CD4-positive, alpha-beta T cell (primary cell): ENCODE data around the gene AP1G1. TPM values are rescaled to one million over a fixed set of nuclear protein-coding genes. Genes with fewer than 3 reads are reported as not detected.
A peak's percentile ranks its signal among the peaks of the same experiment; 100 is the strongest.
"Not testable (repeated sequence)": the region's sequence is repeated elsewhere in the genome, so short reads cannot be mapped to it uniquely, and the experiment has no call there.

Experiments used
- ATAC-seq: fragments of 200-7000 bp; cut with Tn5 transposase; one replicate; pipeline ENCODE4 v1.10.0; 2022; ENCODE audit warnings: mild to moderate bottlenecking; ENCODE audit not compliant: poor library complexity
- CTCF ChIA-PET: fragments of 350-600 bp; sonication (Branson Sonifier 250); formaldehyde crosslinking; loops from one replicate; lab custom pipeline; 2021; ENCODE audit warnings: antibody characterized with exemption, inconsistent platforms; lab: Charles Lee
- POLR2A ChIA-PET: fragments of 350-600 bp; sonication (Branson Sonifier 250); formaldehyde crosslinking; loops from one replicate; lab custom pipeline; 2021; ENCODE audit warnings: antibody characterized with exemption, inconsistent platforms; lab: Charles Lee
- DNase-seq, 14 experiments: peaks; one replicate each; pipeline ENCODE4 v3.0.0-alpha.2; 2013 to 2020; ENCODE audit warnings: mixed read lengths in 2 of 14
- H3K27ac ChIP-seq, 2 donors: one replicate each; pipeline versions ENCODE4 v1.5.1 to v1.7.0; 2013; ENCODE audit warnings: low read length in 2 of 2, low read depth in 1 of 2, mild to moderate bottlenecking in 1 of 2
- H3K27me3 ChIP-seq, 2 experiments: 1 replicate in 1 of 2; 2 replicates in 1 of 2; pipeline versions ENCODE4 v1.6.1 to v1.7.0; 2013; ENCODE audit warnings: low read length in 2 of 2, control low read depth in 1 of 2, mild to moderate bottlenecking in 1 of 2, moderate library complexity in 1 of 2; ENCODE audit not compliant: insufficient read depth in 2 of 2, control insufficient read depth in 1 of 2
- H3K36me3 ChIP-seq: one replicate; pipeline ENCODE4 v1.6.1; 2013; ENCODE audit warnings: low read length, control low read depth; ENCODE audit not compliant: insufficient read depth
- H3K4me1 ChIP-seq: one replicate; pipeline ENCODE4 v1.6.1; 2013; ENCODE audit warnings: low read length, control low read depth; ENCODE audit not compliant: insufficient read depth
- H3K4me3 ChIP-seq: one replicate; pipeline ENCODE4 v1.5.1; 2013; ENCODE audit warnings: mild to moderate bottlenecking, low read length, moderate library complexity
- H3K9me3 ChIP-seq, 2 experiments: 1 replicate in 1 of 2; 2 replicates in 1 of 2; pipeline versions ENCODE4 v1.6.1 to v1.7.0; 2013; ENCODE audit warnings: low read length in 2 of 2, mild to moderate bottlenecking in 2 of 2, control low read depth in 1 of 2, moderate library complexity in 1 of 2; ENCODE audit not compliant: control insufficient read depth in 1 of 2, insufficient read depth in 1 of 2
- H3K27ac Mint-ChIP-seq: one replicate; pipeline ENCODE4 v1.8.0; 2020; ENCODE audit warnings: mixed read lengths
- H3K27me3 Mint-ChIP-seq: one replicate; pipeline ENCODE4 v1.8.0; 2021; ENCODE audit warnings: mixed read lengths
- H3K36me3 Mint-ChIP-seq: one replicate; pipeline ENCODE4 v1.8.0; 2021; ENCODE audit warnings: low read depth, mixed read lengths
- H3K4me1 Mint-ChIP-seq: one replicate; pipeline ENCODE4 v1.8.0; 2021; ENCODE audit warnings: low read depth, mixed read lengths
- H3K4me3 Mint-ChIP-seq: one replicate; pipeline ENCODE4 v1.8.0; 2020; ENCODE audit warnings: mild to moderate bottlenecking, mixed read lengths
- H3K9me3 Mint-ChIP-seq: one replicate; pipeline ENCODE4 v1.8.0; 2020; ENCODE audit warnings: mixed read lengths
- intact Hi-C, 2 experiments: fragments of 100-400 bp; cut with DNase I in 1 of 2; cut with micrococcal nuclease in 1 of 2; formaldehyde crosslinking; loops; one replicate each; pipeline versions ENCODE4 v1.15.1 to v1.9.0; 2023 to 2025; cut with DNase I, micrococcal nuclease
- total RNA-seq, 174 experiments: library from RNA in 2 of 174; stranded (reverse) in 2 of 174; gene quantifications; one replicate each; pipeline ENCODE4 v1.2.3 and lab custom pipeline; 2021 to 2026
- TF ChIP-seq, protein P1 (sequence below): fragments of 200-600 bp; IDR thresholded peaks from one replicate; pipeline ENCODE4 v1.8.0; 2022; ENCODE audit warnings: antibody characterized with exemption, mild to moderate bottlenecking

Gene AP1G1
- total RNA-seq, 2 experiments from 2014 or later: 171 to 175 TPM

DNA sequence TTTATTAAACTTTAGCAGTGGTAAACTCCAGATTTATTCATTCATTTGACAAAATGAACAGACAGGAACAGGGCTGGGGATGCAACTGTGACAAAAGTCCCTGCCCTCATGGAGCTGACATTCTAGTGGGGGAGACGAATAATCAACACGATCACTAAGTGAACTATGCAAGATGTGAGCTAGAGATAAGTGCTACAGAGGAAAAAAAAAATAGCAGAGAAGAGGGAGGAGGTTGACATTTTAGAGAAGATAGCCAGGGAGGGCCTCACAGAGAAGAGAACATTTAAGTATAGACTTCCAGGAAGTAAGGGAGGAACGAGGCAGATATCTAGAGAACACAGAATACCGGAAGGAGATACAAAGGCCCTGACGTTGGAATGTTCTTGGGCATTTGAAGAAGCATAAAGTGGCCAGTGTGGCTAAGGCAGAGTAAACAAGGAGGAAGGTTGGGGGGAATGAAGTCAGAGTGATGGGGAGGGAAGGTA is 17.9 kb upstream of the AP1G1 start:
- Mint-ChIP-seq H3K27me3 (no peaks in the 10 kb centered on the region), H3K4me1 (peaks cover 5% of the 10 kb centered on the region), H3K27ac (no peak overlapping the region), H3K4me3 (no peak overlapping the region), H3K36me3 (no peaks in the 10 kb centered on the region), H3K9me3 (no peaks in the 10 kb centered on the region)
- Histone ChIP-seq H3K9me3 (no peaks in the 10 kb centered on the region), H3K27ac (no peak overlapping the region), H3K4me1 (no peaks in the 10 kb centered on the region), H3K4me3 (no peak overlapping the region), H3K36me3 (no peaks in the 10 kb centered on the region), H3K27me3 (no peaks in the 10 kb centered on the region)
- no peak for ATAC-seq
- CTCF ChIA-PET: no interaction called here
- POLR2A ChIA-PET: no interaction called here
- intact Hi-C loops: no loop called here
- no peak for DNase-seq
- TF ChIP-seq, protein P1, sequence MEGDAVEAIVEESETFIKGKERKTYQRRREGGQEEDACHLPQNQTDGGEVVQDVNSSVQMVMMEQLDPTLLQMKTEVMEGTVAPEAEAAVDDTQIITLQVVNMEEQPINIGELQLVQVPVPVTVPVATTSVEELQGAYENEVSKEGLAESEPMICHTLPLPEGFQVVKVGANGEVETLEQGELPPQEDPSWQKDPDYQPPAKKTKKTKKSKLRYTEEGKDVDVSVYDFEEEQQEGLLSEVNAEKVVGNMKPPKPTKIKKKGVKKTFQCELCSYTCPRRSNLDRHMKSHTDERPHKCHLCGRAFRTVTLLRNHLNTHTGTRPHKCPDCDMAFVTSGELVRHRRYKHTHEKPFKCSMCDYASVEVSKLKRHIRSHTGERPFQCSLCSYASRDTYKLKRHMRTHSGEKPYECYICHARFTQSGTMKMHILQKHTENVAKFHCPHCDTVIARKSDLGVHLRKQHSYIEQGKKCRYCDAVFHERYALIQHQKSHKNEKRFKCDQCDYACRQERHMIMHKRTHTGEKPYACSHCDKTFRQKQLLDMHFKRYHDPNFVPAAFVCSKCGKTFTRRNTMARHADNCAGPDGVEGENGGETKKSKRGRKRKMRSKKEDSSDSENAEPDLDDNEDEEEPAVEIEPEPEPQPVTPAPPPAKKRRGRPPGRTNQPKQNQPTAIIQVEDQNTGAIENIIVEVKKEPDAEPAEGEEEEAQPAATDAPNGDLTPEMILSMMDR: no peak

DNA sequence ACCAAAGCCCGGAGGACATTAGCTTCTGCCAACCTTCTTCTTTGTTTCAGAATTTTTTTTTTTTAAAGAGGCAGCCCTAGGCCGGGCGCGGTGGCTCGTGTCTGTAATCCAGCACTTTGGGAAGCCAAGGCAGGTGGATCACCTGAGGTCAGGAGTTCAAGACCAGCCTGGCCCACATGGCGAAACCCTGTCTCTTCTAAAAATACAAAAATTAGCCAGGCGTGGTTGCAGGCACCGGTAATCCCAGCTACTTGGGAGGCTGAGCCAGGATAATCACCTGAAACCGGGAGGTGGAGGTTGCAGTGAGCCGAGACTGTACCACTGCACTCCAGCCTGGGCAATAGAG is 8.5 kb upstream of the AP1G1 start:
- DNase-seq, H3K27me3 ChIP-seq, H3K36me3 Mint-ChIP-seq, H3K9me3 ChIP-seq, H3K27me3 Mint-ChIP-seq, ATAC-seq, H3K27ac ChIP-seq, H3K9me3 Mint-ChIP-seq, H3K36me3 ChIP-seq, H3K4me3 ChIP-seq, intact Hi-C loops: not testable (repeated sequence)
- Mint-ChIP-seq H3K4me1 (peaks cover 12% of the 10 kb centered on the region), H3K4me3 (peak overlapping the region; percentile 34), H3K27ac (peak overlapping the region; percentile 80)
- ChIA-PET CTCF (interaction anchor here (0.7 to 1.9 kb wide), 3 partner anchors 9 to 84 kb away, joined by 3 to 5 read pairs (median 4); partner anchors contain the start of gene AP1G1), POLR2A (interaction anchor here (1.3 to 2.4 kb wide), 3 partner anchors 9 to 67 kb away, joined by 4 to 12 read pairs (median 4); partner anchors contain the start of genes AP1G1 and ZNF821)
- peaks cover 16% of the 10 kb centered on the region for H3K4me1 ChIP-seq

DNA sequence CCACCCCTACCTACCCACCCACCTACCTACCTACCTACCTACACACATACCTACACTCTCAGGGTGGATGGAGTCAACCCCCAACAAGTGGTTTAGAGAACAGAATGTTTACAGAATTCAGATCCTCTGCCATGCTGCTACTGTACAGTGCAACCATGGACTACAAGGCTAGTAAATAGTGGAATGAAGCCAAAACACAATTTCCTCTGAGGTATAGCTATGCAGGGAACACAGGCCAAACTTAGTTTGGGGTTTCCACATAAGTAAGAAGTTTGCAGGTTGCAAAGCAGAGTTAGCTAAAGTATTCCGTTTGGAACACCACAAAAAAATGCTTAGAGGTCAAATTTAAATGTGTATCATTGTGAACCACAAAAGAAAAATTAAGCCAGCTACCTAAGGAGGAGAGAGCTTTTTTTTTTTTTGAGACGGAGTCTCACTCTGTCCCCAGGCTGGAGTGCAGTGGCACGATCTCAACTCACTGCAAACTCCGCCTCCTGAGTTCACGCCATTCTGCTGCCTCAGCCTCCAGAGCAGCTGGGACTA is 2.7 kb upstream of the AP1G1 start:
- peak in 3 of 14 experiments; percentile 56 to 58 (median 57) for DNase-seq
- no peaks in the 10 kb centered on the region for H3K9me3 Mint-ChIP-seq
- H3K36me3 Mint-ChIP-seq: peaks cover 17% of the 10 kb centered on the region
- TF ChIP-seq, protein P1: no peak
- ATAC-seq: peak; percentile 21
- peaks cover 41% of the 10 kb centered on the region for H3K4me1 Mint-ChIP-seq
- Histone ChIP-seq H3K27ac (no peak overlapping the region), H3K4me3 (no peak overlapping the region), H3K36me3 (no peaks in the 10 kb centered on the region), H3K27me3 (no peaks in the 10 kb centered on the region), H3K4me1 (peaks cover 25% of the 10 kb centered on the region), H3K9me3 (no peaks in the 10 kb centered on the region)
- peak overlapping the region; percentile 79 for H3K4me3 Mint-ChIP-seq
- ChIA-PET POLR2A (interaction anchor here (0.6 to 8.0 kb wide), 3 partner anchors 71 to 84 kb away, joined by 3 to 190 read pairs (median 89); partner anchors contain the start of genes IST1 and ZNF821), CTCF (interaction anchor here (0.9 to 1.2 kb wide), 2 partner anchors 71 to 150 kb away, joined by 3 to 4 read pairs; no protein-coding TSS in a partner anchor)
- intact Hi-C loops: no loop called here
- peak overlapping the region; percentile 91 for H3K27ac Mint-ChIP-seq
- H3K27me3 Mint-ChIP-seq: no peaks in the 10 kb centered on the region

DNA sequence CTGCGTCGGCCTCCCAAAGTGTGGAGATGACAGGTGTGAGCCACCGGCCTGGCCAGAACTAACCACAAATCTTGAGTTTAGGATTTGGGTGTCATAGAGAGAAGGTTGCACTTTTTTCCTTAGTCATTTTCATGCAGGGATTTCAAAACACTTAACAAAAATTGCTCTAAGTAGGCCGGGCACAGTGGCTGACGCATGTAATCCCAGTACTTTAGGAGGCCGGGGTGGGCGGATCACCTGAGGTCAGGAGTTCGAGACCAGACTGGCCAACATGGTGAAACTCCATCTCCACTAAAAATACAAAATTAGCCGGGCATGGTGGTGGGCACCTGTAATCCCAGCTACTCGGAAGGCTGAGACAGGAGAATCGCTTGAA is 1.5 kb upstream of the AP1G1 start:
- Histone ChIP-seq H3K4me1 (peaks cover 34% of the 10 kb centered on the region), H3K27ac (peak overlapping the region in 1 of 2 donors; percentile 85)
- not testable (repeated sequence) for H3K9me3 Mint-ChIP-seq, ATAC-seq, H3K9me3 ChIP-seq, H3K36me3 ChIP-seq, H3K27me3 Mint-ChIP-seq, H3K27me3 ChIP-seq, H3K4me3 ChIP-seq
- H3K4me1 Mint-ChIP-seq: peaks cover 47% of the 10 kb centered on the region
- peak in 2 of 14 experiments; percentile 15 to 40 for DNase-seq
- peaks cover 17% of the 10 kb centered on the region for H3K36me3 Mint-ChIP-seq
- H3K4me3 Mint-ChIP-seq: peak overlapping the region; percentile 54
- ChIA-PET POLR2A (interaction anchor here (0.7 to 8.0 kb wide), 4 partner anchors 15 to 85 kb away, joined by 5 to 190 read pairs (median 51); partner anchors contain the start of genes IST1 and ZNF821), CTCF (interaction anchor here (4.1 kb wide), 1 partner anchor 72 kb away, joined by 25 read pairs; the partner anchor contains the start of gene ZNF821)
- intact Hi-C loops: loop anchor here in 1 of 2 experiments (1.0 kb wide), 1 partner anchor 72 kb away; no protein-coding TSS in a partner anchor
- H3K27ac Mint-ChIP-seq: peak overlapping the region; percentile 100
